H1 (cell line): ENCODE data around the gene WBP1L. TPM values are rescaled to one million over a fixed set of nuclear protein-coding genes. Genes with fewer than 3 reads are reported as not detected.

Experiments used
- BACH1 ChIP-seq: IDR thresholded peaks from 2 replicates; pipeline ENCODE4 v1.6.1; 2012; ENCODE audit warnings: low read length, improper control_type of control experiment
- CHD2 ChIP-seq: IDR thresholded peaks from 2 replicates; pipeline ENCODE4 v1.6.1; 2012; ENCODE audit warnings: low read length, improper control_type of control experiment
- CHD7 ChIP-seq: fragments of 300-600 bp; sonication (generic); IDR thresholded peaks from 2 replicates; pipeline ENCODE4 v1.7.1; 2012; ENCODE audit warnings: low read length, moderate library complexity, mild to moderate bottlenecking, inconsistent platforms; ENCODE audit not compliant: insufficient replicate concordance
- POLR2AphosphoS5 ChIP-seq: IDR thresholded peaks from 2 replicates; pipeline ENCODE4 v1.6.1; 2011; ENCODE audit warnings: low read depth, low read length
- RBBP5 ChIP-seq: IDR thresholded peaks from 2 replicates; pipeline ENCODE4 v1.7.1; 2012; ENCODE audit warnings: low read depth, mild to moderate bottlenecking, inconsistent platforms, low read length, moderate library complexity, borderline replicate concordance
- polyA plus RNA-seq, 7 experiments: library from polyadenylated mRNA; depleted of rRNA in 3 of 7; stranded (reverse) in 5 of 7; unstranded in 2 of 7; fragments of >200 nt in 5 of 7; fragments of 200-250 nt in 2 of 7; gene quantifications; 1 replicate in 5 of 7; 2 replicates in 1 of 7; 4 replicates in 1 of 7; pipeline versions ENCODE4 v1.2.1 to v1.2.3, GENCODE V29; 2011 to 2013; ENCODE audit warnings: missing spikeins in 2 of 7, mixed read lengths in 2 of 7
- total RNA-seq: library from RNA; stranded (reverse); fragmentation: NEBNext Ultra II Directional; extraction: Animal tissue kit (Norgen Biotek cat#: 25700); gene quantifications from 2 replicates; pipeline ENCODE4 v1.2.1, GENCODE V29; 2021

The WBP1L gene
- total and polyA plus RNA-seq, 2 of the 8 experiments (the other 6 are each of a cell fraction or from before 2014, with no cell fraction given): 26.6 to 29.9 TPM

- TF ChIP-seq RBBP5 (no peak), POLR2AphosphoS5 (no peak), BACH1 (no peak), CHD7 (no peak), CHD2 (no peak)
Measured at GRCh38 chr10:102791754-102792395, 48.1 kb downstream of the WBP1L start (continued).
